H1 (cell line): ENCODE data around the gene CAGE1. TPM values are rescaled to one million over a fixed set of nuclear protein-coding genes. Genes with fewer than 3 reads are reported as not detected.

Experiments used
- MAFK ChIP-seq: IDR thresholded peaks from 2 replicates; pipeline ENCODE4 v1.6.1; 2012; ENCODE audit warnings: low read depth, mild to moderate bottlenecking, improper control_type of control experiment, low read length
- SP2 ChIP-seq: IDR thresholded peaks from 2 replicates; pipeline ENCODE4 v1.6.1; 2012; ENCODE audit warnings: mild to moderate bottlenecking, low read length, inconsistent platforms
- SUZ12 ChIP-seq: fragments of 200-600 bp; sonication (generic); IDR thresholded peaks from 2 replicates; pipeline ENCODE4 v1.6.1; 2012; ENCODE audit warnings: mild to moderate bottlenecking, inconsistent platforms, low read length, moderate library complexity, mixed read lengths
- polyA plus RNA-seq, 7 experiments: library from polyadenylated mRNA; depleted of rRNA in 3 of 7; stranded (reverse) in 5 of 7; unstranded in 2 of 7; fragments of >200 nt in 5 of 7; fragments of 200-250 nt in 2 of 7; gene quantifications; 1 replicate in 5 of 7; 2 replicates in 1 of 7; 4 replicates in 1 of 7; pipeline versions ENCODE4 v1.2.1 to v1.2.3, GENCODE V29; 2011 to 2013; ENCODE audit warnings: missing spikeins in 2 of 7, mixed read lengths in 2 of 7
- total RNA-seq: library from RNA; stranded (reverse); fragmentation: NEBNext Ultra II Directional; extraction: Animal tissue kit (Norgen Biotek cat#: 25700); gene quantifications from 2 replicates; pipeline ENCODE4 v1.2.1, GENCODE V29; 2021

Gene CAGE1
- total and polyA plus RNA-seq, 2 of the 8 experiments (the other 6 are each of a cell fraction or from before 2014, with no cell fraction given): 0.09 TPM; not detected in 1

GRCh38 chr6:7341271-7341670 lies 48.3 kb downstream of the CAGE1 start (continued):
- TF ChIP-seq SUZ12 (no peak), MAFK (no peak), SP2 (no peak)
